Thoracic aorta (tissue), 2 donors: ENCODE results near the gene SUSD2. TPM values are rescaled to one million over a fixed set of nuclear protein-coding genes. Genes with fewer than 3 reads are reported as not detected.

Experiments used
- ATAC-seq: fragments of 150-250 bp; one replicate; pipeline ENCODE4 v1.8.0; 2017; ENCODE audit warnings: low read depth; ENCODE audit not compliant: insufficient number of reproducible peaks, low FRiP score
- DNase-seq: peaks from one replicate; pipeline ENCODE4 v3.0.0-alpha.2; 2020; ENCODE audit warnings: low spot score
- H3K27ac ChIP-seq, 2 donors: fragments of 200-600 bp; sonication (generic); 1 replicate in 1 of 2; 2 replicates in 1 of 2; pipeline ENCODE4 v1.5.1; 2016; ENCODE audit warnings: mild to moderate bottlenecking in 2 of 2, moderate library complexity in 2 of 2
- H3K27me3 ChIP-seq: fragments of 200-600 bp; sonication (generic); replicated peaks from 2 replicates; pipeline ENCODE4 v1.6.0; 2016; ENCODE audit warnings: mild to moderate bottlenecking; ENCODE audit not compliant: insufficient read depth
- H3K36me3 ChIP-seq: fragments of 200-600 bp; sonication (generic); one replicate; pipeline ENCODE4 v1.5.1; 2016
- H3K4me1 ChIP-seq, 2 donors: fragments of 200-600 bp; sonication (generic); 1 replicate in 1 of 2; 2 replicates in 1 of 2; pipeline versions ENCODE4 v1.5.1 to v1.6.0; 2016; ENCODE audit warnings: low read depth in 2 of 2, mild to moderate bottlenecking in 1 of 2; ENCODE audit not compliant: control insufficient read depth in 1 of 2
- H3K4me3 ChIP-seq: fragments of 200-600 bp; sonication (generic); 2 replicates; pipeline ENCODE4 v1.5.1; 2016; ENCODE audit warnings: mild to moderate bottlenecking
- H3K9me3 ChIP-seq: fragments of 200-600 bp; sonication (generic); 2 replicates; pipeline ENCODE4 v1.5.1; 2016
- total RNA-seq, 2 donors: library from RNA; depleted of rRNA; stranded (reverse); fragments of >200 nt; gene quantifications; one replicate each; pipeline versions ENCODE4 v1.1.0 to v1.2.3, GENCODE V29; 2016
- TF ChIP-seq, protein P1 (sequence below): fragments of 200-600 bp; sonication (generic); IDR thresholded peaks from one replicate; pipeline ENCODE4 v1.5.1; 2019; ENCODE audit warnings: antibody characterized with exemption

The SUSD2 gene
- total RNA-seq, 2 donors from 2014 or later = 16.8 to 43.2 TPM

DNA sequence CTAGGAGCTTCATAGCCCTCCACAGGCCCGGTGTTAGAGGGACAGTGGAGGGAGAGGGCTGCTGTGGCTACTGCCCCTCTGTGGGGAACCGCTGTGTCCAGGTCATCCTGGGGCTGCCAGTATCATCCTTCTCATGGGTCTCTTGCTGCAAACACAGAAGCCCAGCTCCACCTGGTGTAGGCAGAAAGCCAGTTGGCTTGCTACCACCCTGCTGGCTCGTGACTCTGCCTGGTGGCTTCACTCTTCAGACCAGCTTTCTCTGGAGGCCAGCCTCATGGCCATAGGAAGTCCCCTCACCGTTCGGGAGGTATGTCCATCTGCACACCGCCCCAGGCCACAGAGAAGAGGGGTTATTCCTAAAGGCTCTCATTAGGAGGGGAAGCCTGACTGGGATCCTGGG, 19.4 kb upstream of the SUSD2 start:
- H3K36me3 ChIP-seq = peaks cover 30% of the 10 kb centered on the region
- H3K4me1 ChIP-seq = peaks cover 37 to 70% of the 10 kb centered on the region in 2 donors
- DNase-seq (no peak), ATAC-seq (no peak)
- peak overlapping the region; percentile 63 to 69 for H3K27ac ChIP-seq
- no peaks in the 10 kb centered on the region for H3K27me3 ChIP-seq
- no peak overlapping the region for H3K4me3 ChIP-seq
- H3K9me3 ChIP-seq = no peaks in the 10 kb centered on the region
- TF ChIP-seq, protein P1, sequence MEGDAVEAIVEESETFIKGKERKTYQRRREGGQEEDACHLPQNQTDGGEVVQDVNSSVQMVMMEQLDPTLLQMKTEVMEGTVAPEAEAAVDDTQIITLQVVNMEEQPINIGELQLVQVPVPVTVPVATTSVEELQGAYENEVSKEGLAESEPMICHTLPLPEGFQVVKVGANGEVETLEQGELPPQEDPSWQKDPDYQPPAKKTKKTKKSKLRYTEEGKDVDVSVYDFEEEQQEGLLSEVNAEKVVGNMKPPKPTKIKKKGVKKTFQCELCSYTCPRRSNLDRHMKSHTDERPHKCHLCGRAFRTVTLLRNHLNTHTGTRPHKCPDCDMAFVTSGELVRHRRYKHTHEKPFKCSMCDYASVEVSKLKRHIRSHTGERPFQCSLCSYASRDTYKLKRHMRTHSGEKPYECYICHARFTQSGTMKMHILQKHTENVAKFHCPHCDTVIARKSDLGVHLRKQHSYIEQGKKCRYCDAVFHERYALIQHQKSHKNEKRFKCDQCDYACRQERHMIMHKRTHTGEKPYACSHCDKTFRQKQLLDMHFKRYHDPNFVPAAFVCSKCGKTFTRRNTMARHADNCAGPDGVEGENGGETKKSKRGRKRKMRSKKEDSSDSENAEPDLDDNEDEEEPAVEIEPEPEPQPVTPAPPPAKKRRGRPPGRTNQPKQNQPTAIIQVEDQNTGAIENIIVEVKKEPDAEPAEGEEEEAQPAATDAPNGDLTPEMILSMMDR = no peak

- TF ChIP-seq, protein P1 = no peak
- H3K36me3 ChIP-seq = peaks cover 35% of the 10 kb centered on the region
- H3K27ac ChIP-seq = peak overlapping the region; percentile 63 to 69
- no peak overlapping the region for H3K4me3 ChIP-seq
- peaks cover 33 to 64% of the 10 kb centered on the region in 2 donors for H3K4me1 ChIP-seq
- ATAC-seq (no peak), DNase-seq (no peak)
- H3K9me3 ChIP-seq = no peaks in the 10 kb centered on the region
- H3K27me3 ChIP-seq = no peaks in the 10 kb centered on the region
Observed at GRCh38 chr22:24162436-24162835, 18.9 kb upstream of the SUSD2 start.

DNA sequence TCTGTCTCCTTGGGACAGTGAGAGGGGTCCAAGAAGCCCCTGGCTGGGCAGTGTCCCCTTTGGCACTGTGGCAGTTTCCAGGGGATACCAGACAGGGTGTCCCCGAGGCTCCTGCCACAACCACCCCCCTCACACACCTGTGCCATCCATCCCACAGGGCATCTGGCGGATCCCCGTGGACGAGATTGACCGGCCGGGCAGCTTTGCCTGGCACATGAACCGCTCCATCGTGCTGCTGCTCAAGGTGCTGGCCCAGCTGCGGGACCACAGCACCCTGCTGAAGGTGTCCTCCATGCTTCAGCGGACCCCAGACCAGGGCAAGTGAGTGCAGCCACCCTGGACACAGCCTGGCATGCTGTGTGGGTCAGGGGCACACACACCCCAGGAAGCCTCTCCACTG, 17.0 kb upstream of the SUSD2 start:
- ATAC-seq = no peak
- peaks cover 18 to 46% of the 10 kb centered on the region in 2 donors for H3K4me1 ChIP-seq
- peaks cover 52% of the 10 kb centered on the region for H3K36me3 ChIP-seq

GRCh38 chr22:24164940-24165339, 16.3 kb upstream of the SUSD2 start:
- no peaks in the 10 kb centered on the region for H3K27me3 ChIP-seq
- H3K36me3 ChIP-seq = peaks cover 59% of the 10 kb centered on the region
- DNase-seq (no peak), ATAC-seq (no peak)
- no peaks in the 10 kb centered on the region for H3K9me3 ChIP-seq
- H3K4me1 ChIP-seq = peaks cover 12 to 39% of the 10 kb centered on the region in 2 donors
- H3K4me3 ChIP-seq = no peak overlapping the region
- TF ChIP-seq, protein P1 = no peak
- H3K27ac ChIP-seq = no peak overlapping the region

More for the DNA sequence above, 17.0 kb upstream of the SUSD2 start:
- no peak for DNase-seq
- Histone ChIP-seq H3K4me3 (no peak overlapping the region), H3K27ac (no peak overlapping the region), H3K9me3 (no peaks in the 10 kb centered on the region), H3K27me3 (no peaks in the 10 kb centered on the region)
- TF ChIP-seq, protein P1 = no peak

DNA sequence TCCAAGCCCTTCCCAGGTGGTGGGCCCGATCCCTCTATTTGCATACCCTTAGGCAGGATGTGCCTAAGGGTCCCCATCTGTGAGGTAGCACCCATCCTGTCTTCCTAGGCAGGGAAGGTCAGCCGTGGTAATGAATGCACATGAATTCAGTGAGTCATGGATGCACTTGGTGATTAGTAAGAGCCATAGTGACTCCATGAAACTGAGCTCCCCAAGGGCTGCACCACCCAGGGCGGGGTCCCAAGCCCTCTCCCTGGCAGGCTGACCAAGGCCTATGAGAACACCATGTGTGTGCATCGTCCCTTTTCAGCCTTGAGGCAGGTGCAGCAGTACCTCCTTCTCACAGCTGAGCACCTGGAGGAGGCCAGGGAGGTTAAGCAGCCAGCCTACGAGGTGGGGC, 15.6 kb upstream of the SUSD2 start:
- H3K4me3 ChIP-seq = no peak overlapping the region
- H3K4me1 ChIP-seq = peaks cover 11 to 32% of the 10 kb centered on the region in 2 donors
- TF ChIP-seq, protein P1 = no peak
- no peaks in the 10 kb centered on the region for H3K9me3 ChIP-seq
- no peak for DNase-seq
- no peak for ATAC-seq
- H3K27me3 ChIP-seq = no peaks in the 10 kb centered on the region
- peak overlapping the region in 1 of 2 donors; percentile 21 for H3K27ac ChIP-seq
- peaks cover 62% of the 10 kb centered on the region for H3K36me3 ChIP-seq
